Testis (tissue), 2 donors: ENCODE results near the gene LDLRAD4.

Experiments
- POLR2A ChIP-seq: fragments of 450-650 bp; IDR thresholded peaks from one replicate; pipeline ENCODE4 v1.6.1; 2017; ENCODE audit warnings: antibody characterized with exemption, mild to moderate bottlenecking, moderate library complexity
- TF ChIP-seq, protein P1 (sequence below), 3 experiments: fragments of 450-650 bp in 2 of 3; fragments of 200-600 bp in 1 of 3; sonication (generic) in 1 of 3; IDR thresholded peaks; one replicate each; pipeline ENCODE4 v1.5.1; 2016 to 2019; ENCODE audit warnings: antibody characterized with exemption in 3 of 3, mild to moderate bottlenecking in 2 of 3, moderate library complexity in 1 of 3

GRCh38 chr18:13362051-13362450 lies 143.5 kb downstream of the LDLRAD4 start:
- TF ChIP-seq, protein P1, sequence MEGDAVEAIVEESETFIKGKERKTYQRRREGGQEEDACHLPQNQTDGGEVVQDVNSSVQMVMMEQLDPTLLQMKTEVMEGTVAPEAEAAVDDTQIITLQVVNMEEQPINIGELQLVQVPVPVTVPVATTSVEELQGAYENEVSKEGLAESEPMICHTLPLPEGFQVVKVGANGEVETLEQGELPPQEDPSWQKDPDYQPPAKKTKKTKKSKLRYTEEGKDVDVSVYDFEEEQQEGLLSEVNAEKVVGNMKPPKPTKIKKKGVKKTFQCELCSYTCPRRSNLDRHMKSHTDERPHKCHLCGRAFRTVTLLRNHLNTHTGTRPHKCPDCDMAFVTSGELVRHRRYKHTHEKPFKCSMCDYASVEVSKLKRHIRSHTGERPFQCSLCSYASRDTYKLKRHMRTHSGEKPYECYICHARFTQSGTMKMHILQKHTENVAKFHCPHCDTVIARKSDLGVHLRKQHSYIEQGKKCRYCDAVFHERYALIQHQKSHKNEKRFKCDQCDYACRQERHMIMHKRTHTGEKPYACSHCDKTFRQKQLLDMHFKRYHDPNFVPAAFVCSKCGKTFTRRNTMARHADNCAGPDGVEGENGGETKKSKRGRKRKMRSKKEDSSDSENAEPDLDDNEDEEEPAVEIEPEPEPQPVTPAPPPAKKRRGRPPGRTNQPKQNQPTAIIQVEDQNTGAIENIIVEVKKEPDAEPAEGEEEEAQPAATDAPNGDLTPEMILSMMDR (IDR thresholded peaks at IDR 0.05) = no peak
- no peak for TF ChIP-seq POLR2A
